K562 (cell line): Measurements from ENCODE around the gene SUPT20H. TPM values are rescaled to one million over a fixed set of nuclear protein-coding genes. Genes with fewer than 3 reads are reported as not detected.

Experiments
- ATAC-seq: fragments of 200-7000 bp; cut with Tn5 transposase; 3 replicates; pipeline ENCODE4 v1.9.1; 2020; ENCODE audit warnings: moderate library complexity
- BruUV-seq: library from RNA; stranded (reverse); fragments of 400-500 nt; replicated peaks from 2 replicates; lab custom pipeline; 2021; lab: Mats Ljungman, UMichigan
- CTCF ChIA-PET: fragments of 300-600 bp; formaldehyde crosslinking; extraction: SDS; loops from one replicate; lab custom pipeline; 2021; ENCODE audit warnings: low intra/inter-chr PET ratio; lab: Yijun Ruan, JAX
- POLR2A ChIA-PET: fragments of 300-600, 350-650 bp; sonication (Branson Sonifier 250); formaldehyde crosslinking; extraction: SDS; loops from one replicate; lab custom pipeline; 2021; ENCODE audit warnings: antibody characterized with exemption, inconsistent platforms; lab: Yijun Ruan, JAX
- DNase-seq, 4 experiments: peaks; one replicate each; pipeline versions ENCODE4 v3.0.0 to v3.0.0-alpha.2; 2011 to 2018; ENCODE audit warnings: low spot score in 3 of 4, mixed read lengths in 3 of 4; ENCODE audit errors: extremely low read depth in 1 of 4
- FAIRE-seq: peaks from 2 replicates; lab custom pipeline; 2011; peaks lifted over from hg19 to GRCh38; lab: Jason Lieb, UNC
- H2AFZ ChIP-seq: 2 replicates; pipeline ENCODE4 v1.6.0; 2011; ENCODE audit warnings: low read depth, low read length, control low read depth, inconsistent platforms
- H3K27ac ChIP-seq: fragments of 200-600 bp; 3 replicates; pipeline ENCODE4 v1.8.0; 2011; ENCODE audit warnings: low read depth, mild to moderate bottlenecking, control low read depth, inconsistent platforms, low read length, moderate library complexity, mixed read lengths; ENCODE audit errors: extremely low read depth
- H3K27me3 ChIP-seq, 2 experiments: fragments of 300-600 bp in 1 of 2; 2 replicates in 1 of 2; 3 replicates in 1 of 2; pipeline versions ENCODE4 v1.6.0 to v1.8.0; 2011; ENCODE audit warnings: inconsistent platforms in 2 of 2, low read length in 2 of 2, mild to moderate bottlenecking in 1 of 2, mixed read lengths in 1 of 2, moderate library complexity in 1 of 2; ENCODE audit not compliant: control insufficient read depth in 2 of 2, insufficient read depth in 2 of 2
- H3K36me3 ChIP-seq: fragments of 300-600 bp; 3 replicates; pipeline ENCODE4 v1.8.0; 2011; ENCODE audit warnings: mild to moderate bottlenecking, low read length, inconsistent platforms; ENCODE audit not compliant: control insufficient read depth, insufficient read depth
- H3K4me1 ChIP-seq, 2 experiments: fragments of 200-600 bp in 1 of 2; replicated peaks in 1 of 2; 2 replicates in 1 of 2; 3 replicates in 1 of 2; pipeline versions ENCODE4 v1.5.1 to v1.8.0; 2011; ENCODE audit warnings: inconsistent platforms in 2 of 2, low read length in 2 of 2, mild to moderate bottlenecking in 1 of 2, mixed read lengths in 1 of 2, moderate library complexity in 1 of 2; ENCODE audit not compliant: control insufficient read depth in 2 of 2, insufficient read depth in 2 of 2
- H3K4me2 ChIP-seq: 2 replicates; pipeline ENCODE4 v1.6.1; 2011; ENCODE audit warnings: low read length, control low read depth, inconsistent platforms, mixed read lengths; ENCODE audit not compliant: insufficient read depth
- H3K4me3 ChIP-seq: fragments of 200-600 bp; sonication (generic), shearing (Covaris generic); 2 replicates; pipeline ENCODE4 v1.5.1; 2016; ENCODE audit warnings: control low read depth, inconsistent platforms
- H3K79me2 ChIP-seq: fragments of 200-600 bp; 3 replicates; pipeline ENCODE4 v1.8.0; 2011; ENCODE audit warnings: low read length, inconsistent platforms; ENCODE audit not compliant: control insufficient read depth, insufficient read depth
- H3K9ac ChIP-seq, 2 experiments: 2 replicates each; pipeline versions ENCODE4 v1.6.0 to v1.6.1; 2011; ENCODE audit warnings: low read depth in 2 of 2, low read length in 2 of 2, control low read depth in 1 of 2, inconsistent platforms in 1 of 2, mild to moderate bottlenecking in 1 of 2, mixed read lengths in 1 of 2; ENCODE audit not compliant: insufficient read depth in 1 of 2
- H3K9me1 ChIP-seq: one replicate; pipeline ENCODE4 v1.6.0; 2011; ENCODE audit warnings: inconsistent platforms, mild to moderate bottlenecking, low read length, moderate library complexity; ENCODE audit not compliant: control insufficient read depth, insufficient read depth
- H3K9me3 ChIP-seq: replicated peaks from 2 replicates; pipeline ENCODE4 v1.5.1; 2011; ENCODE audit warnings: low read depth, low read length, inconsistent platforms; ENCODE audit not compliant: control insufficient read depth, insufficient read depth
- H4K20me1 ChIP-seq: replicated peaks from 2 replicates; pipeline ENCODE4 v1.6.1; 2011; ENCODE audit warnings: low read length, inconsistent platforms, mixed read lengths; ENCODE audit not compliant: control insufficient read depth, insufficient read depth
- AFF1 ChIP-seq, 2 experiments: fragments of 450-650 bp; IDR thresholded peaks; 2 replicates each; pipeline ENCODE4 v1.6.1; 2018; ENCODE audit warnings: mild to moderate bottlenecking in 2 of 2, low read depth in 1 of 2; ENCODE audit not compliant: partially characterized antibody in 2 of 2
- ARHGAP35 ChIP-seq: fragments of 450-650 bp; IDR thresholded peaks from 2 replicates; pipeline ENCODE4 v1.6.1; 2018; ENCODE audit not compliant: partially characterized antibody
- ATF1 ChIP-seq, 2 experiments: fragments of 450-650 bp in 1 of 2; IDR thresholded peaks; 2 replicates each; pipeline ENCODE4 v1.6.1; 2016; ENCODE audit warnings: missing compliant biosample characterization in 1 of 2, missing genetic modification characterization in 1 of 2
- ATF4 ChIP-seq: fragments of 450-650 bp; formaldehyde crosslinking; IDR thresholded peaks from 2 replicates; pipeline ENCODE4 v1.4.0; 2022; ENCODE audit warnings: mild to moderate bottlenecking, moderate library complexity
- CBX3 ChIP-seq, 2 experiments: IDR thresholded peaks; 1 replicate in 1 of 2; 2 replicates in 1 of 2; pipeline ENCODE4 v1.6.1; 2012; ENCODE audit warnings: inconsistent platforms in 2 of 2, low read length in 2 of 2, borderline replicate concordance in 1 of 2, control low read depth in 1 of 2
- DMBX1 ChIP-seq: fragments of 250-450 bp; sonication (Bioruptor Pico); IDR thresholded peaks from 2 replicates; pipeline ENCODE4 v1.8.0; 2022; ENCODE audit warnings: inconsistent platforms, mild to moderate bottlenecking, moderate library complexity, borderline replicate concordance
- HES1 ChIP-seq: fragments of 450-650 bp; IDR thresholded peaks from 2 replicates; pipeline ENCODE4 v1.6.1; 2016; ENCODE audit warnings: low read depth, mild to moderate bottlenecking, moderate library complexity
- KLF10 ChIP-seq: fragments of 250-450 bp; sonication (Bioruptor Pico); IDR thresholded peaks from 2 replicates; pipeline ENCODE4 v1.6.1; 2021; ENCODE audit warnings: matching md5 sums
- MCM7 ChIP-seq, 2 experiments: fragments of 450-650 bp; IDR thresholded peaks; 2 replicates each; pipeline ENCODE4 v1.6.1; 2016 to 2018
- NR2F6 ChIP-seq: fragments of 450-650 bp; formaldehyde crosslinking; IDR thresholded peaks from 2 replicates; pipeline ENCODE4 v1.4.0; 2020; ENCODE audit warnings: mild to moderate bottlenecking
- SAFB2 ChIP-seq: fragments of 200-400 bp; formaldehyde crosslinking; IDR thresholded peaks from 2 replicates; pipeline ENCODE4 v1.6.1; 2018; ENCODE audit warnings: borderline replicate concordance, low read length, low read depth, moderate library complexity; ENCODE audit not compliant: severe bottlenecking
- TRIM24 ChIP-seq, 2 experiments: fragments of 450-650 bp; IDR thresholded peaks; 2 replicates each; pipeline ENCODE4 v1.6.1; 2016
- TSHZ1 ChIP-seq: fragments of 250-450 bp; sonication (Bioruptor Pico); IDR thresholded peaks from 2 replicates; pipeline ENCODE4 v1.4.0; 2020; ENCODE audit warnings: mild to moderate bottlenecking, moderate library complexity
- U2AF1 ChIP-seq: fragments of 200-400 bp; formaldehyde crosslinking; optimal IDR thresholded peaks from 2 replicates; pipeline ENCODE3; 2017; ENCODE audit warnings: mild to moderate bottlenecking, low read depth, low read length, moderate library complexity
- WGBS: fragments of 100-300 bp; shearing (Covaris generic); methylation state at CpG from one replicate; pipeline ENCODE4 v1.1.6; 2016; ENCODE audit warnings: low coverage, mixed read lengths; ENCODE audit not compliant: insufficient coverage; ENCODE audit errors: missing lambda C conversion rate; 5-methylcytosine and 5-hydroxymethylcytosine counted together
- in situ Hi-C: fragments of 300-500 bp; cut with MboI; formaldehyde crosslinking; loops from 4 replicates; pipeline ENCODE4 v1.15.0; 2018; ENCODE audit warnings: inconsistent platforms, mixed read lengths
- intact Hi-C: fragments of 100-400 bp; cut with micrococcal nuclease; formaldehyde crosslinking; loops from 2 replicates; pipeline ENCODE4 v1.14.2; 2022
- polyA plus RNA-seq, 8 experiments: library from polyadenylated mRNA; depleted of rRNA in 4 of 8; stranded (reverse) in 5 of 8; unstranded in 3 of 8; fragments of >200 nt; fragmentation: Nextera tagmentation in 2 of 8; fragmentation: Illumina TruSeq in 1 of 8; extraction: Ambion mirVana in 2 of 8; extraction: Trizol in 1 of 8; gene quantifications; 2 replicates each; pipeline versions ENCODE4 v1.2.1 to v1.2.3, GENCODE V29; 2011 to 2014; ENCODE audit warnings: inconsistent platforms in 1 of 8, missing spikeins in 1 of 8
- total RNA-seq, 7 experiments: library from RNA; depleted of rRNA in 6 of 7; stranded (reverse); fragments of >200 nt in 6 of 7; fragmentation: Illumina TruSeq in 2 of 7; extraction: Trizol in 2 of 7; gene quantifications; 2 replicates each; pipeline versions ENCODE4 v1.2.1 to v1.2.3, GENCODE V29; 2011 to 2021; ENCODE audit warnings: low replicate concordance in 1 of 7

SUPT20H gene
- total and polyA plus RNA-seq, 9 of the 15 experiments (the other 6 are each of a cell fraction or from before 2014, with no cell fraction given) = 11.4 to 71.8 (median 31.7) TPM

DNA sequence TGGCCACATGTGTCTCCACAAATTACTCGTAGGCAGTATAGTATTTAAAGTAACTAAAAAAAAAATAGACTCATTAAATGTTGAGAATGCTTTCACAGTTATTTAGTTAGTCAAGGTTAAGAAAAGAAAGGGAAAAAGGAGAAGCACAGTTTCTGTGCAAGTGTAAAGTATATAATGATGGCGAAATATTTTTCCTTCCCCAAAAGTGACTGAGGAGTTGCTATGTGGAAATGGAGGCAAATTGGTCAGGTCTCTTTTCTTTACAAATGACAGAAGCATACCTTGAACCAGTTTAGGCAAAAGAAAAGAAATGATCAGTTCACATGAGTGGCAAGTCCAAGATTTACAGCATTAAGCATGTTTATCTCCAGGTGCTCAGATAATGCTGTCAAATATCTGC, 28.0 kb upstream of the SUPT20H start:
- Histone ChIP-seq H3K4me2 (no peak overlapping the region), H3K9ac (no peak overlapping the region), H3K27me3 (no peaks in the 10 kb centered on the region; a peak in 1 of 5 replicates), H3K9me3 (no peaks in the 10 kb centered on the region), H2AFZ (no peak overlapping the region), H3K4me3 (no peak overlapping the region), H3K27ac (no peak overlapping the region), H3K9me1 (no peaks in the 10 kb centered on the region), H3K36me3 (no peaks in the 10 kb centered on the region), H4K20me1 (no peaks in the 10 kb centered on the region), H3K4me1 (no peaks in the 10 kb centered on the region), H3K79me2 (no peaks in the 10 kb centered on the region)
- CTCF ChIA-PET = no interaction called here
- DNase-seq = no peak
- ATAC-seq = no peak
- BruUV-seq = no TSS peak
- WGBS = 0% methylated on average over 1 of the region's 2 CpGs
- in situ Hi-C loops = loop anchor here (25.0 kb wide), 1 partner anchor 1800 kb away; no protein-coding TSS in a partner anchor
- POLR2A ChIA-PET = no interaction called here
- intact Hi-C loops = no loop called here
- FAIRE-seq = no peak
- TF ChIP-seq HES1 = no peak
- TF ChIP-seq TSHZ1 (CRISPR knock-in tag) = no peak
- no peak for TF ChIP-seq CBX3 (IDR thresholded peaks at IDR 0.05; ENCODE audit: borderline replicate concordance in 1 of 2, low read length in 2 of 2)
- TF ChIP-seq ARHGAP35 = no peak
- no peak for TF ChIP-seq SAFB2
- no peak for TF ChIP-seq TRIM24 (IDR thresholded peaks at IDR 0.05)
- no peak for TF ChIP-seq ATF1 (CRISPR knock-in tag; IDR thresholded peaks at IDR 0.05)
- no peak for TF ChIP-seq ATF1 (tag; IDR thresholded peaks at IDR 0.05)
- TF ChIP-seq KLF10 (CRISPR knock-in tag) = no peak
- no peak for TF ChIP-seq MCM7 (IDR thresholded peaks at IDR 0.05)
- TF ChIP-seq U2AF1 = no peak
- TF ChIP-seq NR2F6 (CRISPR knock-in tag) = no peak
- TF ChIP-seq DMBX1 = no peak
- TF ChIP-seq AFF1 (IDR thresholded peaks at IDR 0.05; ENCODE audit: low read depth in 1 of 2, partially characterized antibody in 2 of 2) = no peak
- no peak for TF ChIP-seq ATF4 (CRISPR knock-in tag)
